H1 (cell line): ENCODE data around the gene PSMD9. TPM values are rescaled to one million over a fixed set of nuclear protein-coding genes. Genes with fewer than 3 reads are reported as not detected.

Source experiments
- CTCF ChIA-PET: fragments of 300-600 bp; sonication (Branson Sonifier 250); formaldehyde crosslinking; loops from one replicate; lab custom pipeline; 2021; ENCODE audit not compliant: partially characterized antibody; lab: Charles Lee
- POLR2A ChIA-PET: fragments of 300-600 bp; sonication (Branson Sonifier 250); formaldehyde crosslinking; loops from one replicate; lab custom pipeline; 2021; ENCODE audit warnings: inconsistent platforms; ENCODE audit not compliant: partially characterized antibody; lab: Charles Lee
- DNase-seq, 2 experiments: peaks; one replicate each; pipeline versions ENCODE4 v3.0.0 to v3.0.0-alpha.2; 2010 to 2022; ENCODE audit warnings: low spot score in 2 of 2, low read depth in 1 of 2, mixed read lengths in 1 of 2
- FAIRE-seq: peaks from 2 replicates; lab custom pipeline; 2011; peaks lifted over from hg19 to GRCh38; lab: Jason Lieb, UNC
- H2AFZ ChIP-seq: 2 replicates; pipeline ENCODE4 v1.8.1; 2012; ENCODE audit warnings: low read length, inconsistent platforms
- H2AK5ac ChIP-seq: 2 replicates; pipeline ENCODE4 v1.6.1; 2013; ENCODE audit warnings: low read depth, low read length
- H2BK120ac ChIP-seq: replicated peaks from 2 replicates; pipeline ENCODE3; 2013; ENCODE audit warnings: low read depth, low read length, inconsistent platforms
- H2BK12ac ChIP-seq: 2 replicates; pipeline ENCODE4 v1.6.1; 2013; ENCODE audit warnings: low read depth, low read length
- H2BK15ac ChIP-seq: 2 replicates; pipeline ENCODE4 v1.6.1; 2013; ENCODE audit warnings: low read length
- H2BK20ac ChIP-seq: 2 replicates; pipeline ENCODE4 v1.6.1; 2013; ENCODE audit warnings: low read length
- H2BK5ac ChIP-seq: 2 replicates; pipeline ENCODE4 v1.6.1; 2013; ENCODE audit warnings: low read depth, low read length
- H3K14ac ChIP-seq: 2 replicates; pipeline ENCODE4 v1.6.1; 2013; ENCODE audit warnings: inconsistent platforms; ENCODE audit not compliant: insufficient read length
- H3K18ac ChIP-seq: 2 replicates; pipeline ENCODE4 v1.6.1; 2013; ENCODE audit warnings: low read length; ENCODE audit errors: extremely low read depth
- H3K23ac ChIP-seq: 2 replicates; pipeline ENCODE4 v1.6.1; 2013; ENCODE audit warnings: inconsistent platforms; ENCODE audit not compliant: insufficient read length
- H3K23me2 ChIP-seq: 2 replicates; pipeline ENCODE4 v1.6.1; 2013; ENCODE audit warnings: low read depth, low read length
- H3K27ac ChIP-seq: 2 replicates; pipeline ENCODE4 v1.6.1; 2011; ENCODE audit warnings: low read depth, low read length, inconsistent platforms
- H3K27me3 ChIP-seq, 4 experiments: replicated peaks in 1 of 4; 1 replicate in 1 of 4; 2 replicates in 3 of 4; pipeline versions ENCODE4 v1.6.1 to v1.8.1; 2011 to 2013; ENCODE audit warnings: low read length in 3 of 4, mild to moderate bottlenecking in 3 of 4, inconsistent platforms in 2 of 4, mixed read lengths in 2 of 4, moderate library complexity in 1 of 4; ENCODE audit not compliant: control insufficient read depth in 3 of 4, insufficient read depth in 3 of 4; ENCODE audit errors: extremely low read depth in 1 of 4
- H3K36me3 ChIP-seq, 4 experiments: 2 replicates each; pipeline versions ENCODE4 v1.6.1 to v1.8.1; 2011 to 2013; ENCODE audit warnings: mild to moderate bottlenecking in 4 of 4, low read length in 3 of 4, moderate library complexity in 2 of 4, control low read depth in 1 of 4, inconsistent platforms in 1 of 4; ENCODE audit not compliant: insufficient read depth in 4 of 4, control insufficient read depth in 2 of 4
- H3K4ac ChIP-seq: replicated peaks from 2 replicates; pipeline ENCODE3; 2013; ENCODE audit warnings: low read length, low read depth, mixed read lengths, inconsistent platforms; ENCODE audit not compliant: insufficient read length
- H3K4me1 ChIP-seq, 4 experiments: replicated peaks in 1 of 4; 1 replicate in 1 of 4; 2 replicates in 3 of 4; pipeline versions ENCODE4 v1.6.1 to v1.8.1; 2011 to 2013; ENCODE audit warnings: low read length in 3 of 4, inconsistent platforms in 2 of 4, mixed read lengths in 1 of 4; ENCODE audit not compliant: insufficient read depth in 4 of 4, control insufficient read depth in 3 of 4
- H3K4me2 ChIP-seq, 2 experiments: 2 replicates each; pipeline versions ENCODE4 v1.6.1 to v1.8.1; 2011 to 2013; ENCODE audit warnings: low read depth in 2 of 2, low read length in 2 of 2, control low read depth in 1 of 2, inconsistent platforms in 1 of 2, mild to moderate bottlenecking in 1 of 2; ENCODE audit not compliant: insufficient read depth in 1 of 2
- H3K4me3 ChIP-seq, 4 experiments: fragments of 200-600, 300-600 bp in 1 of 4; sonication (generic), shearing (Covaris generic), sonication (Bioruptor Twin) in 1 of 4; 2 replicates each; pipeline versions ENCODE4 v1.5.1 to v1.8.1; 2011 to 2016; ENCODE audit warnings: low read length in 4 of 4, low read depth in 3 of 4, control low read depth in 2 of 4, inconsistent platforms in 2 of 4, mild to moderate bottlenecking in 2 of 4, mixed read lengths in 1 of 4, moderate library complexity in 1 of 4; ENCODE audit not compliant: insufficient read depth in 2 of 4; ENCODE audit errors: extremely low read depth in 1 of 4
- H3K56ac ChIP-seq: replicated peaks from 2 replicates; pipeline ENCODE3; 2013; ENCODE audit warnings: low read depth, mild to moderate bottlenecking, mixed read lengths, low read length, inconsistent platforms; ENCODE audit not compliant: insufficient read length
- H3K79me1 ChIP-seq: 2 replicates; pipeline ENCODE4 v1.6.1; 2013; ENCODE audit warnings: low read depth, low read length, control low read depth
- H3K79me2 ChIP-seq, 2 experiments: 2 replicates each; pipeline versions ENCODE4 v1.6.1 to v1.8.1; 2012 to 2013; ENCODE audit warnings: low read length in 2 of 2, mild to moderate bottlenecking in 2 of 2, inconsistent platforms in 1 of 2; ENCODE audit not compliant: insufficient read depth in 2 of 2, control insufficient read depth in 1 of 2
- H3K9ac ChIP-seq, 4 experiments: replicated peaks in 1 of 4; 1 replicate in 1 of 4; 2 replicates in 3 of 4; pipeline versions ENCODE4 v1.6.1 to v1.8.1; 2011 to 2013; ENCODE audit warnings: low read depth in 3 of 4, low read length in 3 of 4, control low read depth in 2 of 4, mild to moderate bottlenecking in 2 of 4, moderate library complexity in 2 of 4, inconsistent platforms in 1 of 4; ENCODE audit errors: extremely low read depth in 1 of 4
- H3K9me3 ChIP-seq, 2 experiments: 2 replicates each; pipeline versions ENCODE4 v1.6.1 to v1.8.1; 2012 to 2013; ENCODE audit warnings: mild to moderate bottlenecking in 2 of 2, moderate library complexity in 2 of 2, control low read depth in 1 of 2, inconsistent platforms in 1 of 2, low read depth in 1 of 2, low read length in 1 of 2, mixed read lengths in 1 of 2; ENCODE audit not compliant: insufficient read depth in 2 of 2
- H4K20me1 ChIP-seq, 2 experiments: replicated peaks in 1 of 2; 2 replicates each; pipeline versions ENCODE3 to v1.8.1; 2011 to 2013; ENCODE audit warnings: inconsistent platforms in 2 of 2, low read length in 2 of 2, mild to moderate bottlenecking in 1 of 2; ENCODE audit not compliant: insufficient read depth in 2 of 2, control insufficient read depth in 1 of 2
- H4K5ac ChIP-seq: 2 replicates; pipeline ENCODE4 v1.6.1; 2013; ENCODE audit warnings: low read length, low read depth, mixed read lengths, inconsistent platforms; ENCODE audit not compliant: insufficient read length
- H4K8ac ChIP-seq: 2 replicates; pipeline ENCODE4 v1.8.0; 2013; ENCODE audit warnings: mild to moderate bottlenecking, moderate library complexity, low read length, inconsistent platforms; ENCODE audit not compliant: insufficient read depth; ENCODE audit errors: extremely low read depth
- H4K91ac ChIP-seq: replicated peaks from 2 replicates; pipeline ENCODE3; 2013; ENCODE audit warnings: low read length, mixed read lengths, inconsistent platforms; ENCODE audit not compliant: insufficient read length
- CTCF ChIP-seq, 3 experiments: IDR thresholded peaks; 1 replicate in 2 of 3; 2 replicates in 1 of 3; pipeline versions ENCODE4 v1.5.1 to v1.6.1; 2011; ENCODE audit warnings: low read length in 3 of 3, mild to moderate bottlenecking in 3 of 3, inconsistent platforms in 2 of 3, low read depth in 1 of 3, moderate library complexity in 1 of 3; ENCODE audit not compliant: insufficient read depth in 1 of 3; ENCODE audit errors: control extremely low read depth in 1 of 3
- EP300 ChIP-seq, 2 experiments: IDR thresholded peaks; 1 replicate in 1 of 2; 2 replicates in 1 of 2; pipeline ENCODE4 v1.6.1; 2011 to 2012; ENCODE audit warnings: low read depth in 2 of 2, low read length in 2 of 2, mild to moderate bottlenecking in 2 of 2, borderline replicate concordance in 1 of 2, inconsistent platforms in 1 of 2, moderate library complexity in 1 of 2
- KDM4A ChIP-seq: IDR thresholded peaks from one replicate; pipeline ENCODE4 v1.7.1; 2012; ENCODE audit warnings: low read depth, mild to moderate bottlenecking, moderate library complexity, low read length, inconsistent platforms; ENCODE audit not compliant: severe bottlenecking
- SIX5 ChIP-seq: IDR thresholded peaks from 2 replicates; pipeline ENCODE4 v1.6.1; 2011; ENCODE audit warnings: mild to moderate bottlenecking, low read depth, low read length
- WGBS, 2 experiments: shearing (Covaris generic) in 1 of 2; methylation state at CpG; one replicate each; pipeline versions ENCODE4 v1.1.6 to v1.1.7; 2013 to 2015; ENCODE audit warnings: low lambda C conversion rate in 2 of 2, mixed read lengths in 2 of 2, inconsistent platforms in 1 of 2, low coverage in 1 of 2, missing lambda C conversion rate in 1 of 2; ENCODE audit not compliant: insufficient replicate concordance in 2 of 2, insufficient coverage in 1 of 2, insufficient read length in 1 of 2; ENCODE audit errors: extremely low coverage in 1 of 2, missing lambda C conversion rate in 1 of 2; 5-methylcytosine and 5-hydroxymethylcytosine counted together
- polyA plus RNA-seq, 7 experiments: library from polyadenylated mRNA; depleted of rRNA in 3 of 7; stranded (reverse) in 5 of 7; unstranded in 2 of 7; fragments of >200 nt in 5 of 7; fragments of 200-250 nt in 2 of 7; gene quantifications; 1 replicate in 5 of 7; 2 replicates in 1 of 7; 4 replicates in 1 of 7; pipeline versions ENCODE4 v1.2.1 to v1.2.3, GENCODE V29; 2011 to 2013; ENCODE audit warnings: missing spikeins in 2 of 7, mixed read lengths in 2 of 7
- total RNA-seq: library from RNA; stranded (reverse); fragmentation: NEBNext Ultra II Directional; extraction: Animal tissue kit (Norgen Biotek cat#: 25700); gene quantifications from 2 replicates; pipeline ENCODE4 v1.2.1, GENCODE V29; 2021

Gene PSMD9
- total and polyA plus RNA-seq, 2 of the 8 experiments (the other 6 are each of a cell fraction or from before 2014, with no cell fraction given), result 28.8 to 36.1 TPM

GRCh38 chr12:121871467-121871866, 17.1 kb upstream of the PSMD9 start:
- CTCF ChIA-PET, result interaction anchor here (1.1 to 1.9 kb wide), 5 partner anchors 8 to 34 kb away, joined by 3 to 6 read pairs (median 5); partner anchors contain the start of gene HPD
- FAIRE-seq, result no peak
- no peak overlapping the region for H4K5ac ChIP-seq
- no peak overlapping the region for H3K4me2 ChIP-seq
- H3K18ac ChIP-seq, result no peak overlapping the region
- H3K23ac ChIP-seq, result no peak overlapping the region
- H4K20me1 ChIP-seq, result no peaks in the 10 kb centered on the region
- no peak overlapping the region for H2AFZ ChIP-seq
- H3K23me2 ChIP-seq, result no peaks in the 10 kb centered on the region
- no peak for TF ChIP-seq CTCF (IDR thresholded peaks at IDR 0.05; ENCODE audit: control extremely low read depth in 1 of 3, insufficient read depth in 1 of 3, low read depth in 1 of 3, low read length in 3 of 3)
- no peak for TF ChIP-seq SIX5
- no peak for TF ChIP-seq KDM4A
- no peak for TF ChIP-seq EP300 (IDR thresholded peaks at IDR 0.05; ENCODE audit: borderline replicate concordance in 1 of 2, low read depth in 2 of 2, low read length in 2 of 2)
- 82% methylated on average over 3 of the region's 3 CpGs; no CpG with 5 or more reads in 1 of the 2 experiments for WGBS, 2 experiments
- no peak overlapping the region for H2AK5ac ChIP-seq
- no peaks in the 10 kb centered on the region for H3K27me3 ChIP-seq
- H3K4me3 ChIP-seq, result no peak overlapping the region
- no peak overlapping the region for H4K8ac ChIP-seq
- no peaks in the 10 kb centered on the region for H3K36me3 ChIP-seq
- H3K9me3 ChIP-seq, result no peaks in the 10 kb centered on the region
- no peak overlapping the region for H2BK20ac ChIP-seq
- no peaks in the 10 kb centered on the region for H3K79me1 ChIP-seq
- no peak overlapping the region for H3K14ac ChIP-seq
- H3K27ac ChIP-seq, result no peak overlapping the region
- H2BK120ac ChIP-seq, result no peak overlapping the region
- no peak overlapping the region for H2BK15ac ChIP-seq
- H3K9ac ChIP-seq, result no peak overlapping the region
- H2BK5ac ChIP-seq, result no peak overlapping the region
- no peak overlapping the region for H3K4ac ChIP-seq
- POLR2A ChIA-PET, result interaction anchor here (0.6 to 0.8 kb wide), 2 partner anchors 9 to 24 kb away, joined by 3 to 4 read pairs; no protein-coding TSS in a partner anchor
- H4K91ac ChIP-seq, result no peak overlapping the region
- H3K4me1 ChIP-seq, result no peaks in the 10 kb centered on the region
- H3K56ac ChIP-seq, result no peak overlapping the region
- no peak for DNase-seq
- H2BK12ac ChIP-seq, result no peak overlapping the region
- H3K79me2 ChIP-seq, result no peaks in the 10 kb centered on the region
